Keratinocyte (primary cell): ENCODE measurements around the gene BRCA2. TPM values are rescaled to one million over a fixed set of nuclear protein-coding genes. Genes with fewer than 3 reads are reported as not detected.

Source experiments
- DNase-seq: peaks from one replicate; pipeline ENCODE4 v3.0.0-alpha.2; 2011; ENCODE audit warnings: low read depth, missing footprints, low spot score
- FAIRE-seq: peaks from 2 replicates; lab custom pipeline; 2011; peaks lifted over from hg19 to GRCh38; lab: Jason Lieb, UNC
- H2AFZ ChIP-seq: 2 replicates; pipeline ENCODE4 v1.6.0; 2012; ENCODE audit warnings: low read length, control low read depth, inconsistent platforms; ENCODE audit not compliant: control insufficient read depth
- H3K27ac ChIP-seq: 2 replicates; pipeline ENCODE4 v1.5.1; 2011; ENCODE audit warnings: low read length; ENCODE audit not compliant: control insufficient read depth, insufficient read depth
- H3K27me3 ChIP-seq: 3 replicates; pipeline ENCODE4 v1.6.0; 2011; ENCODE audit warnings: low read length; ENCODE audit not compliant: control insufficient read depth, insufficient read depth; ENCODE audit errors: extremely low read depth
- H3K36me3 ChIP-seq, 2 experiments: 2 replicates in 1 of 2; 3 replicates in 1 of 2; pipeline ENCODE4 v1.5.1; 2011; ENCODE audit warnings: low read length in 2 of 2, mild to moderate bottlenecking in 1 of 2; ENCODE audit not compliant: control insufficient read depth in 2 of 2, insufficient read depth in 2 of 2; ENCODE audit errors: extremely low read depth in 1 of 2
- H3K4me1 ChIP-seq: 3 replicates; pipeline ENCODE4 v1.5.1; 2011; ENCODE audit warnings: low read length; ENCODE audit not compliant: control insufficient read depth, insufficient read depth; ENCODE audit errors: extremely low read depth
- H3K4me2 ChIP-seq: 3 replicates; pipeline ENCODE4 v1.6.0; 2011; ENCODE audit warnings: low read depth, low read length; ENCODE audit not compliant: control insufficient read depth, insufficient read depth; ENCODE audit errors: extremely low read depth
- H3K4me3 ChIP-seq, 3 experiments: fragments of 200-600 bp in 1 of 3; sonication (generic) in 1 of 3; 2 replicates in 2 of 3; 3 replicates in 1 of 3; pipeline ENCODE4 v1.5.1; 2011 to 2016; ENCODE audit warnings: low read length in 3 of 3, mild to moderate bottlenecking in 3 of 3, control low read depth in 2 of 3, inconsistent platforms in 1 of 3, low read depth in 1 of 3, mixed read lengths in 1 of 3, mixed run types in 1 of 3, moderate library complexity in 1 of 3; ENCODE audit not compliant: control insufficient read depth in 2 of 3, insufficient read depth in 2 of 3; ENCODE audit errors: extremely low read depth in 1 of 3
- H3K79me2 ChIP-seq: 2 replicates; pipeline ENCODE4 v1.6.0; 2012; ENCODE audit warnings: low read length; ENCODE audit not compliant: control insufficient read depth, insufficient read depth
- H3K9ac ChIP-seq: 3 replicates; pipeline ENCODE4 v1.6.0; 2011; ENCODE audit warnings: low read length; ENCODE audit not compliant: control insufficient read depth, insufficient read depth; ENCODE audit errors: extremely low read depth
- H3K9me1 ChIP-seq: 3 replicates; pipeline ENCODE4 v1.6.0; 2011; ENCODE audit warnings: low read length; ENCODE audit not compliant: control insufficient read depth, insufficient read depth; ENCODE audit errors: extremely low read depth
- H3K9me3 ChIP-seq: 2 replicates; pipeline ENCODE4 v1.5.1; 2012; ENCODE audit warnings: low read depth, low read length; ENCODE audit not compliant: control insufficient read depth
- H4K20me1 ChIP-seq: 3 replicates; pipeline ENCODE4 v1.6.0; 2011; ENCODE audit warnings: low read length; ENCODE audit not compliant: control insufficient read depth, insufficient read depth; ENCODE audit errors: extremely low read depth
- EZH2 ChIP-seq: IDR thresholded peaks from one replicate; pipeline ENCODE4 v1.6.1; 2012; ENCODE audit warnings: inconsistent platforms, mild to moderate bottlenecking, low read length, moderate library complexity
- dilution Hi-C: fragments of 300-500 bp; cut with MboI; formaldehyde crosslinking; loops from one replicate; pipeline ENCODE4 v1.7.0; 2020; ENCODE audit warnings: low sequenced_read_pairs; ENCODE audit not compliant: extremely low pct_ligation_motif_present
- polyA plus RNA-seq, 5 experiments: library from polyadenylated mRNA; depleted of rRNA in 3 of 5; stranded (reverse) in 3 of 5; stranded (forward) in 1 of 5; unstranded in 1 of 5; fragments of >200 nt; gene quantifications; 1 replicate in 1 of 5; 2 replicates in 3 of 5; 3 replicates in 1 of 5; pipeline versions ENCODE4 v1.2.1 to v1.2.3, GENCODE V29; 2011 to 2012; ENCODE audit warnings: missing spikeins in 2 of 5, low read depth in 1 of 5, low replicate concordance in 1 of 5
- TF ChIP-seq, protein P1 (sequence below), 3 experiments: IDR thresholded peaks in 1 of 3; conservative IDR thresholded peaks in 1 of 3; optimal IDR thresholded peaks in 1 of 3; 2 replicates in 2 of 3; 3 replicates in 1 of 3; pipeline versions ENCODE3 to v1.5.1; 2011; ENCODE audit warnings: low read length in 3 of 3, mild to moderate bottlenecking in 3 of 3, moderate library complexity in 2 of 3, control low read depth in 1 of 3, inconsistent platforms in 1 of 3; ENCODE audit not compliant: insufficient read depth in 2 of 3; ENCODE audit errors: extremely low read depth in 1 of 3

BRCA2 gene
- polyA plus RNA-seq, 1 donor (not counting 4 experiments of a cell fraction or from before 2014, with no cell fraction given): 2.4 TPM

GRCh38 chr13:32381539-32381938 is 66.2 kb downstream of the BRCA2 start:
- no peaks in the 10 kb centered on the region for H3K79me2 ChIP-seq
- no peak overlapping the region for H3K4me2 ChIP-seq
- H3K36me3 ChIP-seq: peaks cover 0 to 7% of the 10 kb centered on the region in 2 experiments
- no peak overlapping the region for H2AFZ ChIP-seq
- DNase-seq (no peak), FAIRE-seq (peak; percentile 63)
- H3K9ac ChIP-seq: no peak overlapping the region
- H3K27me3 ChIP-seq: no peaks in the 10 kb centered on the region
- H3K4me1 ChIP-seq: no peaks in the 10 kb centered on the region
- no peaks in the 10 kb centered on the region for H3K9me1 ChIP-seq
- no peak for TF ChIP-seq EZH2
- TF ChIP-seq, protein P1, sequence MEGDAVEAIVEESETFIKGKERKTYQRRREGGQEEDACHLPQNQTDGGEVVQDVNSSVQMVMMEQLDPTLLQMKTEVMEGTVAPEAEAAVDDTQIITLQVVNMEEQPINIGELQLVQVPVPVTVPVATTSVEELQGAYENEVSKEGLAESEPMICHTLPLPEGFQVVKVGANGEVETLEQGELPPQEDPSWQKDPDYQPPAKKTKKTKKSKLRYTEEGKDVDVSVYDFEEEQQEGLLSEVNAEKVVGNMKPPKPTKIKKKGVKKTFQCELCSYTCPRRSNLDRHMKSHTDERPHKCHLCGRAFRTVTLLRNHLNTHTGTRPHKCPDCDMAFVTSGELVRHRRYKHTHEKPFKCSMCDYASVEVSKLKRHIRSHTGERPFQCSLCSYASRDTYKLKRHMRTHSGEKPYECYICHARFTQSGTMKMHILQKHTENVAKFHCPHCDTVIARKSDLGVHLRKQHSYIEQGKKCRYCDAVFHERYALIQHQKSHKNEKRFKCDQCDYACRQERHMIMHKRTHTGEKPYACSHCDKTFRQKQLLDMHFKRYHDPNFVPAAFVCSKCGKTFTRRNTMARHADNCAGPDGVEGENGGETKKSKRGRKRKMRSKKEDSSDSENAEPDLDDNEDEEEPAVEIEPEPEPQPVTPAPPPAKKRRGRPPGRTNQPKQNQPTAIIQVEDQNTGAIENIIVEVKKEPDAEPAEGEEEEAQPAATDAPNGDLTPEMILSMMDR (optimal IDR thresholded peaks at IDR 0.05 in 1 of 3, IDR thresholded peaks at IDR 0.05 in 1 of 3, conservative IDR thresholded peaks at IDR 0.05 in 1 of 3; ENCODE audit: extremely low read depth in 1 of 3, insufficient read depth in 2 of 3, low read length in 3 of 3): peak; percentile 32 to 49 (median 43)
- no peak overlapping the region for H3K4me3 ChIP-seq
- H3K9me3 ChIP-seq: no peaks in the 10 kb centered on the region
- no peaks in the 10 kb centered on the region for H4K20me1 ChIP-seq
- dilution Hi-C loops: no loop called here
- H3K27ac ChIP-seq: no peak overlapping the region

DNA sequence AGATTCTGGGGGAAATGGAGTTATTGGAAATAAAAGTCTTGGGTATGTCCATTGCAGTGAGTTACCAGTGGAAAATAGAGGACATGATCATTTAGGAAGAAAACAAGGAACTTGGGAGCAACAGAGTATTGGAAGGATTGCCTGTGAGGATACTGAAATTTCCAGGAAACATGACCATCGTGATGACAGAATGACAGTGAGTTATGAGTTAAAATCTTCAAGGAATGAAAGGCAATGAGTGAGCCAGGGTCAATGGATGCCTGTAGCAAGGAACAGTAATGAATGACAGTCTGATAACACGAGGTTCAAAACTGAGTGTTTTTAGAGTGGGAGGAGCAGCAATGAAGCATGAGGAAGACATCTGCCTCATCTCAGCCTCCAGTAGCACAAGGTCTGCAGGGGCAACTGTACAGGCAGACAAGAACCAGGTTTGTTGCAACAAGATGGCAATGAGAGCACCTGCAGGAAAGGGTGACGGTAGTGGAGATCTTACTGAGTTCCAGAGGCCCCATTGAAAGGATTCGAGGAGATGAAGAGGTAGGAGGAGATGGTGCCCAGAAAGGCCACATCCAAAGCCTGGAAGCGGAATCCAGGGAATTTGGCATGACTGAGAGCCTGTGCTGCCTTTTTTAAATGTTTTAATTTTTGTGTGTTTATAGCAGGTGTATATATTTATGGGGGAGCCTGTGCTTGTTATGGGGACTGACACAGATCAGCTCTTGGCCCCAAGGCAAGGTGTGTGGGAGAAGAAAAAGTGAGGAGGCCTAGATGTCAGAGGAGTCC is 68.7 kb downstream of the BRCA2 start:
- Histone ChIP-seq H3K27ac (no peak overlapping the region), H3K4me1 (no peaks in the 10 kb centered on the region), H3K4me2 (no peak overlapping the region), H3K9me1 (no peaks in the 10 kb centered on the region), H3K4me3 (no peak overlapping the region), H3K9me3 (no peaks in the 10 kb centered on the region), H3K9ac (no peak overlapping the region), H3K79me2 (no peaks in the 10 kb centered on the region), H3K27me3 (no peaks in the 10 kb centered on the region), H4K20me1 (no peaks in the 10 kb centered on the region), H2AFZ (no peak overlapping the region), H3K36me3 (peaks cover 0 to 7% of the 10 kb centered on the region in 2 experiments)
- no peak for DNase-seq
- TF ChIP-seq EZH2: no peak
- TF ChIP-seq, protein P1 (optimal IDR thresholded peaks at IDR 0.05 in 1 of 3, IDR thresholded peaks at IDR 0.05 in 1 of 3, conservative IDR thresholded peaks at IDR 0.05 in 1 of 3; ENCODE audit: extremely low read depth in 1 of 3, insufficient read depth in 2 of 3, low read length in 3 of 3): no peak
- no peak for FAIRE-seq
- dilution Hi-C loops: no loop called here
